Transverse colon (tissue), 4 donors: ENCODE data around the gene AATK.

ENCODE experiments used
- CTCF ChIP-seq, 5 experiments: fragments of 200-600 bp in 3 of 5; fragments of 450-650 bp in 2 of 5; sonication (generic) in 3 of 5; IDR thresholded peaks; 1 replicate in 2 of 5; 2 replicates in 3 of 5; pipeline ENCODE4 v1.5.1; 2016 to 2017; ENCODE audit warnings: antibody characterized with exemption in 5 of 5, inconsistent platforms in 3 of 5, mild to moderate bottlenecking in 2 of 5, moderate library complexity in 1 of 5
- POLR2A ChIP-seq: fragments of 450-650 bp; IDR thresholded peaks from one replicate; pipeline ENCODE4 v1.6.1; 2016; ENCODE audit warnings: antibody characterized with exemption, mild to moderate bottlenecking, moderate library complexity
- POLR2AphosphoS5 ChIP-seq, 3 donors: sonication (generic); formaldehyde crosslinking; IDR thresholded peaks; one replicate each; pipeline ENCODE4 v1.6.1; 2016; ENCODE audit warnings: antibody characterized with exemption in 3 of 3

- TF ChIP-seq POLR2AphosphoS5 (IDR thresholded peaks at IDR 0.05) (no peak), CTCF (IDR thresholded peaks at IDR 0.05) (no peak), POLR2A (no peak)
Observed at GRCh38 chr17:81181811-81182185, 15.8 kb upstream of the AATK start.
